Gastrocnemius medialis (tissue), 4 donors: ENCODE data around the gene CNTNAP1.

Experiments
- CTCF ChIP-seq, 5 experiments: fragments of 450-650 bp in 3 of 5; fragments of 200-600 bp in 2 of 5; sonication (generic) in 2 of 5; IDR thresholded peaks in 4 of 5; conservative IDR thresholded peaks in 1 of 5; 1 replicate in 4 of 5; 2 replicates in 1 of 5; pipeline ENCODE4 v1.5.1; 2016 to 2019; ENCODE audit warnings: antibody characterized with exemption in 5 of 5, mild to moderate bottlenecking in 3 of 5, moderate library complexity in 3 of 5
- POLR2A ChIP-seq, 2 donors: fragments of 450-650 bp; IDR thresholded peaks; one replicate each; pipeline ENCODE4 v1.6.1; 2017; ENCODE audit warnings: antibody characterized with exemption in 2 of 2, mild to moderate bottlenecking in 2 of 2, moderate library complexity in 2 of 2

DNA sequence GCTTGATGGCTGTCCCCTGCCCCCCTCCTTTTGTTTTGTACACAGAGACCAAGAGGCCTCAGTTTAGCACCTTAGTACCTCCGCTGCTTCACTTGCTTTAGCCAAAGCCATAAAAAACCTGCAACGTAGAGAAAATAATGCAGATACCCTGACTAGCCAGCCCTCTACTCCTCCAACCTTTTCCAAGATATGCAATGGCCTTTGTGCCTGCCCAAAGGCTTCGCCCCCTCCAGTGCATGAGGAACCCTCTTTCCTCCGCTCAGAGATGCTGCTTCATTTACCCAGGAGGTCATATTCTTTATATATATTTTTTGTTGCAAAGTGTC, 17.0 kb downstream of the CNTNAP1 start:
- TF ChIP-seq CTCF (IDR thresholded peaks at IDR 0.05 in 4 of 5, conservative IDR thresholded peaks at IDR 0.05 in 1 of 5), result no peak
- TF ChIP-seq POLR2A (IDR thresholded peaks at IDR 0.05), result no peak
